Smooth muscle cell (in vitro differentiated cells): ENCODE results near the gene PCBD1. TPM values are rescaled to one million over a fixed set of nuclear protein-coding genes. Genes with fewer than 3 reads are reported as not detected.
A peak's percentile ranks its signal among the peaks of the same experiment; 100 is the strongest.

Experiments
- DNase-seq: peaks from one replicate; lab custom pipeline; 2025; ENCODE audit not compliant: unreplicated experiment; lab: John Stamatoyannopoulos, UW
- H2AFZ ChIP-seq: fragments of 200-600 bp; sonication (generic); 2 replicates; pipeline ENCODE4 v1.6.0; 2016; ENCODE audit warnings: antibody characterized with exemption, low read depth, mild to moderate bottlenecking
- H3F3A ChIP-seq: fragments of 200-600 bp; sonication (generic); 2 replicates; pipeline ENCODE4 v1.6.0; 2017; ENCODE audit warnings: antibody characterized with exemption, low read depth
- H3K27ac ChIP-seq: fragments of 200-600 bp; sonication (generic); 2 replicates; pipeline ENCODE4 v1.5.1; 2016; ENCODE audit warnings: low read depth, mild to moderate bottlenecking
- H3K27me3 ChIP-seq: fragments of 200-600 bp; sonication (generic); 2 replicates; pipeline ENCODE4 v1.6.1; 2016; ENCODE audit warnings: low read depth, mild to moderate bottlenecking
- H3K36me3 ChIP-seq: fragments of 200-600 bp; sonication (generic); 2 replicates; pipeline ENCODE4 v1.5.1; 2016; ENCODE audit warnings: low read depth
- H3K4me1 ChIP-seq: fragments of 200-600 bp; sonication (generic); 2 replicates; pipeline ENCODE4 v1.5.1; 2016; ENCODE audit warnings: low read depth
- H3K4me2 ChIP-seq: fragments of 200-600 bp; sonication (generic); 2 replicates; pipeline ENCODE4 v1.6.0; 2016; ENCODE audit warnings: mild to moderate bottlenecking
- H3K4me3 ChIP-seq: fragments of 200-600 bp; sonication (generic); 2 replicates; pipeline ENCODE4 v1.5.1; 2016; ENCODE audit warnings: mild to moderate bottlenecking
- H3K79me2 ChIP-seq: fragments of 200-600 bp; sonication (generic); 2 replicates; pipeline ENCODE4 v1.6.0; 2016; ENCODE audit warnings: low read depth, mild to moderate bottlenecking
- H3K9ac ChIP-seq: fragments of 200-600 bp; sonication (generic); 2 replicates; pipeline ENCODE4 v1.6.0; 2016; ENCODE audit warnings: low read depth
- H3K9me3 ChIP-seq: fragments of 200-600 bp; sonication (generic); replicated peaks from 2 replicates; pipeline ENCODE4 v1.5.1; 2016; ENCODE audit warnings: low read depth
- H4K20me1 ChIP-seq: fragments of 200-600 bp; sonication (generic); 2 replicates; pipeline ENCODE4 v1.6.0; 2016; ENCODE audit warnings: low read depth
- CTCF ChIP-seq: fragments of 200-600 bp; sonication (generic); IDR thresholded peaks from 2 replicates; pipeline ENCODE4 v1.5.1; 2017; ENCODE audit warnings: borderline replicate concordance, mild to moderate bottlenecking, antibody characterized with exemption; ENCODE audit not compliant: insufficient read depth, poor library complexity, severe bottlenecking
- WGBS: methylation state at CpG from one replicate; pipeline ENCODE4 v1.1.7; 2016; ENCODE audit warnings: low lambda C conversion rate; 5-methylcytosine and 5-hydroxymethylcytosine counted together
- polyA plus RNA-seq: library from polyadenylated mRNA; unstranded; fragments of >200 nt; fragmentation: Nextera tagmentation; extraction: Ambion mirVana; gene quantifications from 2 replicates; pipeline ENCODE4 v1.2.1, GENCODE V29; 2016
- total RNA-seq: library from RNA; depleted of rRNA; stranded (reverse); fragments of >200 nt; gene quantifications from 2 replicates; pipeline ENCODE4 v1.2.3, GENCODE V29; 2014

The PCBD1 gene
- total and polyA plus RNA-seq, 2 experiments from 2014 or later = 34.7 TPM

- no peak for DNase-seq
- no peak for TF ChIP-seq CTCF
- no peaks in the 10 kb centered on the region for H3K79me2 ChIP-seq
- no peaks in the 10 kb centered on the region for H3K9me3 ChIP-seq
- no peak overlapping the region for H3K4me3 ChIP-seq
- H3K36me3 ChIP-seq = no peaks in the 10 kb centered on the region
- H3K4me2 ChIP-seq = no peak overlapping the region
- no peak overlapping the region for H2AFZ ChIP-seq
- peaks cover 8% of the 10 kb centered on the region for H3F3A ChIP-seq
- 27% methylated on average over 9 of the region's 9 CpGs for WGBS
- no peak overlapping the region for H3K9ac ChIP-seq
- peaks cover 8% of the 10 kb centered on the region for H3K27me3 ChIP-seq
- no peak overlapping the region for H3K27ac ChIP-seq
- H4K20me1 ChIP-seq = peaks cover 15% of the 10 kb centered on the region
- H3K4me1 ChIP-seq = peaks cover 6% of the 10 kb centered on the region
These were observed 44.2 kb upstream of the PCBD1 start for GRCh38 chr10:70932392-70933196.

- Histone ChIP-seq H4K20me1 (peaks cover 26% of the 10 kb centered on the region), H3K9ac (no peak overlapping the region), H3K9me3 (no peaks in the 10 kb centered on the region), H3K4me2 (no peak overlapping the region), H3K79me2 (no peaks in the 10 kb centered on the region), H2AFZ (no peak overlapping the region), H3F3A (peaks cover 8% of the 10 kb centered on the region), H3K4me3 (no peak overlapping the region), H3K4me1 (peaks cover 6% of the 10 kb centered on the region), H3K27me3 (peaks cover 3% of the 10 kb centered on the region), H3K27ac (peak overlapping the region; percentile 32), H3K36me3 (no peaks in the 10 kb centered on the region)
- 50% methylated on average over 15 of the region's 15 CpGs for WGBS
- no peak for DNase-seq
- TF ChIP-seq CTCF = no peak
These were observed 42.9 kb upstream of the PCBD1 start for GRCh38 chr10:70931168-70931815.

GRCh38 chr10:70930263-70931000, 42.1 kb upstream of the PCBD1 start:
- no peaks in the 10 kb centered on the region for H3K9me3 ChIP-seq
- H3K79me2 ChIP-seq = no peaks in the 10 kb centered on the region
- H3K36me3 ChIP-seq = no peaks in the 10 kb centered on the region
- peaks cover 8% of the 10 kb centered on the region for H3F3A ChIP-seq
- no peak overlapping the region for H2AFZ ChIP-seq
- H3K27me3 ChIP-seq = no peaks in the 10 kb centered on the region
- no peak overlapping the region for H3K4me3 ChIP-seq
- H4K20me1 ChIP-seq = peaks cover 26% of the 10 kb centered on the region
- no peak for TF ChIP-seq CTCF
- 69% methylated on average over 17 of the region's 17 CpGs for WGBS
- H3K9ac ChIP-seq = no peak overlapping the region
- no peak for DNase-seq
- H3K4me2 ChIP-seq = no peak overlapping the region
- H3K27ac ChIP-seq = peak overlapping the region; percentile 32
- peaks cover 6% of the 10 kb centered on the region for H3K4me1 ChIP-seq
